Adrenal gland (tissue), 12 donors: ENCODE measurements around the gene TBC1D32. TPM values are rescaled to one million over a fixed set of nuclear protein-coding genes. Genes with fewer than 3 reads are reported as not detected.
"Not testable (repeated sequence)": the region's sequence is repeated elsewhere in the genome, so short reads cannot be mapped to it uniquely, and the experiment has no call there.

Experiments
- DNase-seq, 7 donors: peaks; one replicate each; pipeline ENCODE4 v3.0.0-alpha.2; 2019 to 2020
- H3K27ac ChIP-seq, 5 donors: fragments of 200-600 bp; sonication (generic) in 4 of 5; 1 replicate in 3 of 5; 2 replicates in 2 of 5; pipeline versions ENCODE4 v1.5.1 to v1.8.0; 2016 to 2020; ENCODE audit warnings: mild to moderate bottlenecking in 1 of 5
- H3K27me3 ChIP-seq: fragments of 200-600 bp; 2 replicates; pipeline ENCODE4 v1.8.0; 2021
- H3K36me3 ChIP-seq, 2 donors: fragments of 200-600 bp; replicated peaks in 1 of 2; 1 replicate in 1 of 2; 2 replicates in 1 of 2; pipeline versions ENCODE4 v1.5.1 to v1.8.0; 2018 to 2022
- H3K4me1 ChIP-seq, 2 donors: fragments of 200-600 bp; replicated peaks in 1 of 2; 1 replicate in 1 of 2; 2 replicates in 1 of 2; pipeline versions ENCODE4 v1.5.1 to v1.8.0; 2018 to 2021
- H3K4me3 ChIP-seq, 4 donors: fragments of 200-600 bp; sonication (generic) in 3 of 4; one replicate each; pipeline ENCODE4 v1.5.1; 2016 to 2018
- H3K9me3 ChIP-seq, 3 donors: fragments of 200-600 bp; sonication (generic) in 1 of 3; replicated peaks in 1 of 3; 1 replicate in 2 of 3; 2 replicates in 1 of 3; pipeline versions ENCODE4 v1.5.1 to v1.8.0; 2016 to 2021
- POLR2A ChIP-seq, 2 donors: fragments of 450-650 bp; IDR thresholded peaks; one replicate each; pipeline ENCODE4 v1.6.1; 2017; ENCODE audit warnings: antibody characterized with exemption in 2 of 2, mild to moderate bottlenecking in 2 of 2, moderate library complexity in 1 of 2
- WGBS, 4 donors: extraction: QIAGEN DNeasy Blood & Tissue Kit in 2 of 4; methylation state at CpG; one replicate each; pipeline versions ENCODE4 v1.1.5 to v1.1.7; 2013 to 2017; 5-methylcytosine and 5-hydroxymethylcytosine counted together
- intact Hi-C, 2 donors: fragments of 100-400 bp; cut with DNase I; formaldehyde crosslinking; loops; one replicate each; pipeline versions ENCODE4 v1.14.1 to v1.15.0; 2022 to 2023
- polyA plus RNA-seq, 3 donors: library from polyadenylated mRNA; stranded (reverse); fragments of 200-250 nt in 2 of 3; fragments of 350-450 nt in 1 of 3; fragmentation: Illumina TruSeq in 1 of 3; extraction: RNeasy Lipid Tissue Mini Kit (QIAGEN cat#74804) in 1 of 3; gene quantifications; one replicate each; pipeline ENCODE4 v1.2.3, GENCODE V29; 2013 to 2014
- total RNA-seq, 9 donors: library from RNA; depleted of rRNA in 4 of 9; stranded (reverse); fragments of >200 nt in 4 of 9; fragments of 120-200 nt in 1 of 9; fragmentation: NEBNext Ultra II Directional in 1 of 9; extraction: Animal tissue kit (Norgen Biotek cat#: 25700) in 1 of 9; gene quantifications; one replicate each; pipeline versions ENCODE4 v1.1.0 to v1.2.4, GENCODE V29; 2013 to 2023
- TF ChIP-seq, protein P1 (sequence below), 6 experiments: fragments of 450-650 bp in 4 of 6; fragments of 200-600 bp in 2 of 6; sonication (generic) in 1 of 6; IDR thresholded peaks; 1 replicate in 5 of 6; 2 replicates in 1 of 6; pipeline versions ENCODE4 v1.5.1 to v1.8.0; 2016 to 2021; ENCODE audit warnings: antibody characterized with exemption in 6 of 6, mild to moderate bottlenecking in 2 of 6, moderate library complexity in 1 of 6
- donor health status: healthy with polysubstance abuse.
- donor health status: Bipolar disorder and iron deficiency.
- donor health status: DM: yes; HTN: yes; CAD: no.
- donor health status: DM: no; HTN: no; CAD: no.
- donor health status: DM: no; HTN: no; CAD: no.
- donor health status: DM: yes; HTN: yes; CAD: no.

TBC1D32 gene
- total and polyA plus RNA-seq, 12 donors: 1.9 to 41.5 (median 9.0) TPM

DNA sequence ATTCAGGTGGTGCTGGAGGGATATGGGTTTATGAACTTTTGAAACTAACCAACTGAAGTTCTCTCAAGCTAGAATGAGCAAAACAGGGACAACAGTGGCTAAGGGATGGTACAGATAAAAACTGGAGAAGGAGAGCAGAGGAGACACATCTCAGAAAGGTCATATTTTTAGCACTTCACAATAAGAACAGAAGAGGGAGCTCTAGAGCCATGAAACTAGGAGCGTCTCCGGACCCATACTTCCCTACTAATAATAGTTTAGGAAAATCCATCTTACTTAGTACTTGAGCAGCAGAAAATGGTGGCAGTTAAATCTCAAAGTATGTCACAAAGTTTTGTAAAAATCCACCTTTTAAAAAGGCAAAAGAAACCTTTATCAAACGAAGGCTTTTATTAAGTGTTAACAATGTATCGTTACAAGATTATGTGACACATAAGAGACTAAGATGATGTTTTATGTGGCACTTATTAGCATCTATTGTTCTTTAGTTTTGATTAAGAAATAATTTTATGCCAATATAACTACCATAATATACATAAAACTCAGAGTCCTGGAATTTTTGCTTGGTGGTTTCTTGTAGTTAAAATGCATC, 278.6 kb downstream of the TBC1D32 start:
- WGBS, 4 donors: 35 to 38% (median 36%) methylated on average over 4 of the region's 4 CpGs
- Histone ChIP-seq H3K27ac (no peak overlapping the region), H3K4me3 (no peak overlapping the region), H3K27me3 (no peaks in the 10 kb centered on the region), H3K4me1 (no peaks in the 10 kb centered on the region), H3K9me3 (no peaks in the 10 kb centered on the region), H3K36me3 (no peaks in the 10 kb centered on the region)
- TF ChIP-seq, protein P1, sequence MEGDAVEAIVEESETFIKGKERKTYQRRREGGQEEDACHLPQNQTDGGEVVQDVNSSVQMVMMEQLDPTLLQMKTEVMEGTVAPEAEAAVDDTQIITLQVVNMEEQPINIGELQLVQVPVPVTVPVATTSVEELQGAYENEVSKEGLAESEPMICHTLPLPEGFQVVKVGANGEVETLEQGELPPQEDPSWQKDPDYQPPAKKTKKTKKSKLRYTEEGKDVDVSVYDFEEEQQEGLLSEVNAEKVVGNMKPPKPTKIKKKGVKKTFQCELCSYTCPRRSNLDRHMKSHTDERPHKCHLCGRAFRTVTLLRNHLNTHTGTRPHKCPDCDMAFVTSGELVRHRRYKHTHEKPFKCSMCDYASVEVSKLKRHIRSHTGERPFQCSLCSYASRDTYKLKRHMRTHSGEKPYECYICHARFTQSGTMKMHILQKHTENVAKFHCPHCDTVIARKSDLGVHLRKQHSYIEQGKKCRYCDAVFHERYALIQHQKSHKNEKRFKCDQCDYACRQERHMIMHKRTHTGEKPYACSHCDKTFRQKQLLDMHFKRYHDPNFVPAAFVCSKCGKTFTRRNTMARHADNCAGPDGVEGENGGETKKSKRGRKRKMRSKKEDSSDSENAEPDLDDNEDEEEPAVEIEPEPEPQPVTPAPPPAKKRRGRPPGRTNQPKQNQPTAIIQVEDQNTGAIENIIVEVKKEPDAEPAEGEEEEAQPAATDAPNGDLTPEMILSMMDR (IDR thresholded peaks at IDR 0.05): peak; percentile 42 to 72 (median 68)
- TF ChIP-seq POLR2A (IDR thresholded peaks at IDR 0.05): no peak
- intact Hi-C loops: loop anchor here (10.0 kb wide), 2 partner anchors 249 to 349 kb away; no protein-coding TSS in a partner anchor
- no peak for DNase-seq

DNA sequence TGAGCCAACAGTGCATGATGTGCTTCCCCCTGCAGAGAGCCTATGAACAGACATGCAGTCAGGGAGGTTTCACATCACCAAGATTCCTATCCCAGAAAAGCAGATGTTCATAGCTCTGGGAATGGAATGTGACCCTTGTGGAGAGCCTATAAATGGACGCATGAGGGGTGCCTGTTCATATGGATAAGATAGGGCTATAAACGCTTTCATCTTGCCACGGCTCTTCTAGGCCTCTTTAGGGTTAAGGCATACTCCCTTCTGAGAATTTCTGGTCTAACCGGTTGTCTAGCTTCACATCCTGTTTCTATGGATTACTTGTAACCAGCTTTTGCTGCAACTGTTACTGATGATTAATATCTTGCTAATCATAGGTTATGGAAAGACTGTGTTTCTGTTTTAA, 285.7 kb downstream of the TBC1D32 start:
- H3K4me1 ChIP-seq, H3K4me3 ChIP-seq, DNase-seq, intact Hi-C loops, H3K27ac ChIP-seq, H3K9me3 ChIP-seq, H3K27me3 ChIP-seq, H3K36me3 ChIP-seq: not testable (repeated sequence)
- WGBS, 4 donors: 84 to 94% (median 91%) methylated on average over 4 of the region's 4 CpGs

DNA sequence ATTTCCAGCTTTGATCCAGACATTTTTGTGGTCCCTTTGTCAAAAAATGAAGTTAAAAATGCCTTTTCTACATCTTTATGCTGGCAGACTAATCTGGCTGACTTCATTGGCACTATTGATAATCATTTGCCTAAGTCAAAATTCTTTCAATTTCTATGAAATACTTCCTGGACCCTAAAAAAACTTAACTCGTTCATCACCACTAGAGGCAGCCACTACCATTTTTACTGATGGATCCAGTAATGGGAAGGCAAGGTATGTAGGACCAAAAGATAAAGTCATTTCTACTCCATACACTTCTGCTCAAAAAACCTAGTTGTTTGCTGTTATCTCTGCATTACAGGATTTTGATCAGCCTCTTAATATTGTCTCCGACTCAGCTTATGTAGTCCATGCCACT, 289.4 kb downstream of the TBC1D32 start:
- H3K27me3 ChIP-seq, H3K27ac ChIP-seq, H3K9me3 ChIP-seq, DNase-seq, intact Hi-C loops, H3K4me3 ChIP-seq, H3K4me1 ChIP-seq, H3K36me3 ChIP-seq: not testable (repeated sequence)
- 84 to 90% (median 85%) methylated on average over 2 of the region's 2 CpGs for whole genome bisulfite sequencing, 4 donors

DNA sequence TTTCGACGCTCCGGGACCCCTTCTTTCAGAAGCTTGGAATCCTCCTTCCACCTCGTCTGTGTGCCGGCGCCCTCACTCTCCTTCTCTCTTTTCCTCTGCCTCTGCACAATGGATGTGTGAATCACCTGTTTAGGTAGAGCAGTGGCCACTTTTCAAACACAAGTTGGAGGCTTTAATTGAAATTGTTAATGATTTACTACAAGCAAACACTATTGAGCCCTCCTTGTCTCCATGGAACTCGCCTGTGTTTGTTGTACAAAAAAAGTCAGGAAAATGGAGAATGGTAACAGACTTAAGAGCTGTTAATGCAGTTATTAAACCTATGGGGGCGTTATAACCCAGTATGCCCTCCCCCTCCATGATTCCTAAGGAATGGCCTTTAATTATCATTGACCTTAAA, 290.6 kb downstream of the TBC1D32 start:
- H3K36me3 ChIP-seq, H3K4me3 ChIP-seq, intact Hi-C loops, DNase-seq, H3K27me3 ChIP-seq, H3K27ac ChIP-seq, H3K4me1 ChIP-seq, H3K9me3 ChIP-seq: not testable (repeated sequence)
- 92 to 96% (median 94%) methylated on average over 8 of the region's 8 CpGs for WGBS, 4 donors

- WGBS, 4 donors: 85 to 89% (median 88%) methylated on average over 6 of the region's 6 CpGs
- intact Hi-C loops: not testable (repeated sequence)
These were observed 291.1 kb downstream of the TBC1D32 start for GRCh38 chr6:121043211-121043610.

DNA sequence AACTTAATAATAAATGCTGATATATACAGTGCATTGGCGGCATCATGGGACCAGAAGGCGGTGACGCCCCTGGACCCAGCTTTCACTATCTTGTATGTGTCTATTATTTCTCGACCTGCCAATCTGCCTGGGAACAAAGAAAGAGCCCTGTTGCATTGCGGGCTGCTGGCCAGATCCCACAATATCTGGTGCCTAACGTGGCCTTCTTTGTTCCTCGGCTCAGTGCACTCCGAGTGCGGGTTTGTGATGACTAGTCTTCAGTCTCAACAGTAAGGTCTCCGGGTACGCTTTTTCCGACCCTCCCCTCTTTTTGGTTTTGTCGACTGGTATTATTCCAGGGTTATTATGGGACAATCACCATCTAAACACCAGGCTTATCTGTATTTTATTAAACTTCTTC, 291.5 kb downstream of the TBC1D32 start:
- Histone ChIP-seq H3K27ac (no peak overlapping the region), H3K4me1 (no peaks in the 10 kb centered on the region), H3K9me3 (no peaks in the 10 kb centered on the region), H3K4me3 (no peak overlapping the region), H3K36me3 (no peaks in the 10 kb centered on the region), H3K27me3 (no peaks in the 10 kb centered on the region)
- WGBS, 4 donors: 88 to 97% (median 91%) methylated on average over 13 of the region's 13 CpGs
- DNase-seq: no peak
- TF ChIP-seq, protein P1 (IDR thresholded peaks at IDR 0.05): no peak
- no peak for TF ChIP-seq POLR2A (IDR thresholded peaks at IDR 0.05)
- intact Hi-C loops: no loop called here

More at GRCh38 chr6:121043211-121043610, 291.1 kb downstream of the TBC1D32 start:
- not testable (repeated sequence) for H3K4me1 ChIP-seq, DNase-seq, H3K4me3 ChIP-seq, H3K27ac ChIP-seq, H3K36me3 ChIP-seq, H3K9me3 ChIP-seq, H3K27me3 ChIP-seq
